IMR-90 (cell line): ENCODE data around the gene ZNF816. TPM values are rescaled to one million over a fixed set of nuclear protein-coding genes. Genes with fewer than 3 reads are reported as not detected.

ENCODE experiments used
- ATAC-seq: fragments of 200-7000 bp; cut with Tn5 transposase; 2 replicates; pipeline ENCODE4 v1.9.1; 2020; ENCODE audit warnings: low read depth, mild to moderate bottlenecking, moderate library complexity
- BruUV-seq: library from RNA; stranded (reverse); fragments of 400-500 nt; replicated peaks from 2 replicates; lab custom pipeline; 2021; lab: Mats Ljungman, UMichigan
- CTCF ChIA-PET: fragments of 300-600 bp; formaldehyde crosslinking; extraction: SDS; loops from one replicate; lab custom pipeline; 2021; ENCODE audit warnings: antibody characterized with exemption; lab: Yijun Ruan, JAX
- POLR2A ChIA-PET: fragments of 300-600 bp; sonication (Branson Sonifier 250); formaldehyde crosslinking; loops from one replicate; lab custom pipeline; 2022; ENCODE audit warnings: antibody characterized with exemption; ENCODE audit not compliant: unreplicated experiment; lab: Charles Lee
- DNase-seq: peaks from one replicate; pipeline ENCODE4 v3.0.0; 2013
- H2AFZ ChIP-seq: replicated peaks from 2 replicates; pipeline ENCODE3; 2013; ENCODE audit warnings: low read length, mild to moderate bottlenecking; ENCODE audit not compliant: poor library complexity
- H2AK5ac ChIP-seq: 2 replicates; pipeline ENCODE4 v1.6.1; 2013; ENCODE audit warnings: low read depth, low read length, inconsistent platforms
- H2AK9ac ChIP-seq: replicated peaks from 2 replicates; pipeline ENCODE3; 2013; ENCODE audit warnings: mild to moderate bottlenecking, low read depth, low read length, moderate library complexity; ENCODE audit not compliant: poor library complexity
- H2BK120ac ChIP-seq: 2 replicates; pipeline ENCODE4 v1.6.1; 2013; ENCODE audit warnings: low read depth, low read length, inconsistent platforms
- H2BK15ac ChIP-seq: 3 replicates; pipeline ENCODE4 v1.6.1; 2013; ENCODE audit warnings: low read depth, low read length, inconsistent platforms
- H2BK20ac ChIP-seq: 2 replicates; pipeline ENCODE4 v1.6.1; 2013; ENCODE audit warnings: low read depth, mild to moderate bottlenecking, inconsistent platforms, low read length, moderate library complexity
- H2BK5ac ChIP-seq: 2 replicates; pipeline ENCODE4 v1.6.1; 2013; ENCODE audit warnings: mild to moderate bottlenecking, low read depth, low read length, inconsistent platforms; ENCODE audit not compliant: poor library complexity, severe bottlenecking
- H3K14ac ChIP-seq: replicated peaks from 2 replicates; pipeline ENCODE4 v1.6.1; 2013; ENCODE audit warnings: low read depth, low read length, inconsistent platforms
- H3K18ac ChIP-seq: 2 replicates; pipeline ENCODE4 v1.6.1; 2013; ENCODE audit warnings: low read depth, low read length, control low read depth
- H3K23ac ChIP-seq: 2 replicates; pipeline ENCODE4 v1.6.1; 2013; ENCODE audit warnings: low read depth, low read length, inconsistent platforms
- H3K27ac ChIP-seq: 2 replicates; pipeline ENCODE4 v1.5.1; 2013; ENCODE audit warnings: mild to moderate bottlenecking, control low read depth, low read length; ENCODE audit not compliant: insufficient read depth
- H3K27me3 ChIP-seq: 2 replicates; pipeline ENCODE4 v1.6.1; 2013; ENCODE audit warnings: low read length; ENCODE audit not compliant: control insufficient read depth, insufficient read depth
- H3K36me3 ChIP-seq: 2 replicates; pipeline ENCODE4 v1.6.1; 2013; ENCODE audit warnings: low read length, mixed read lengths; ENCODE audit not compliant: control insufficient read depth, insufficient read depth
- H3K4ac ChIP-seq: 2 replicates; pipeline ENCODE4 v1.6.1; 2013; ENCODE audit warnings: low read depth, low read length, inconsistent platforms
- H3K4me1 ChIP-seq: 2 replicates; pipeline ENCODE4 v1.6.1; 2013; ENCODE audit warnings: low read length, mixed read lengths; ENCODE audit not compliant: control insufficient read depth, insufficient read depth
- H3K4me2 ChIP-seq: 2 replicates; pipeline ENCODE4 v1.6.1; 2013; ENCODE audit warnings: low read depth, mild to moderate bottlenecking, control low read depth, low read length, moderate library complexity
- H3K4me3 ChIP-seq: 2 replicates; pipeline ENCODE4 v1.5.1; 2013; ENCODE audit warnings: low read depth, mild to moderate bottlenecking, control low read depth, low read length, moderate library complexity; ENCODE audit not compliant: insufficient read depth
- H3K56ac ChIP-seq: 2 replicates; pipeline ENCODE4 v1.6.1; 2013; ENCODE audit warnings: low read length, inconsistent platforms; ENCODE audit not compliant: insufficient read depth; ENCODE audit errors: extremely low read depth
- H3K79me1 ChIP-seq, 2 experiments: 2 replicates each; pipeline ENCODE4 v1.6.1; 2013; ENCODE audit warnings: low read length in 2 of 2, inconsistent platforms in 1 of 2, low read depth in 1 of 2
- H3K9ac ChIP-seq: 2 replicates; pipeline ENCODE4 v1.6.1; 2013; ENCODE audit warnings: low read depth, low read length, control low read depth
- H3K9me1 ChIP-seq: 2 replicates; pipeline ENCODE4 v1.6.1; 2013; ENCODE audit warnings: low read length, inconsistent platforms; ENCODE audit not compliant: insufficient read depth
- H3K9me3 ChIP-seq: 2 replicates; pipeline ENCODE4 v1.6.1; 2013; ENCODE audit warnings: low read length; ENCODE audit not compliant: control insufficient read depth, insufficient read depth
- H4K20me1 ChIP-seq: 2 replicates; pipeline ENCODE4 v1.6.1; 2013; ENCODE audit warnings: low read length, inconsistent platforms; ENCODE audit not compliant: insufficient read depth
- H4K5ac ChIP-seq: 2 replicates; pipeline ENCODE4 v1.6.1; 2013; ENCODE audit warnings: mild to moderate bottlenecking, low read depth, low read length, control low read depth
- H4K8ac ChIP-seq, 2 experiments: 2 replicates each; pipeline ENCODE4 v1.6.1; 2013; ENCODE audit warnings: low read depth in 2 of 2, low read length in 2 of 2, control low read depth in 1 of 2, inconsistent platforms in 1 of 2
- H4K91ac ChIP-seq: 2 replicates; pipeline ENCODE4 v1.6.1; 2013; ENCODE audit warnings: low read depth, low read length, inconsistent platforms; ENCODE audit not compliant: insufficient read depth
- CTCF ChIP-seq: conservative IDR thresholded peaks from 2 replicates; pipeline ENCODE4 v1.5.1; 2012; ENCODE audit warnings: mild to moderate bottlenecking, low read depth, low read length, improper control_type of control experiment
- MXI1 ChIP-seq: IDR thresholded peaks from 2 replicates; pipeline ENCODE4 v1.6.1; 2012; ENCODE audit warnings: low read depth, mild to moderate bottlenecking, low read length, moderate library complexity, borderline replicate concordance
- RAD21 ChIP-seq: IDR thresholded peaks from 2 replicates; pipeline ENCODE4 v1.6.1; 2012; ENCODE audit warnings: low read length, improper control_type of control experiment
- RFX5 ChIP-seq: IDR thresholded peaks from 2 replicates; pipeline ENCODE4 v1.8.0; 2012; ENCODE audit warnings: low read depth, mild to moderate bottlenecking, low read length, moderate library complexity
- WGBS, 2 experiments: methylation state at CpG; one replicate each; pipeline versions ENCODE4 v1.1.5 to v1.1.7; 2013; ENCODE audit warnings: missing lambda C conversion rate in 2 of 2; ENCODE audit not compliant: insufficient read length in 1 of 2; ENCODE audit errors: extremely low coverage in 2 of 2; 5-methylcytosine and 5-hydroxymethylcytosine counted together
- dilution Hi-C: fragments of 300-500 bp; cut with HindIII; formaldehyde crosslinking; loops from one replicate; pipeline ENCODE4 v1.14.3; 2018; ENCODE audit warnings: low sequenced_read_pairs; ENCODE audit not compliant: unreplicated experiment
- in situ Hi-C: fragments of 300-500 bp; cut with MboI; formaldehyde crosslinking; loops from 3 replicates; pipeline ENCODE4 v1.14.3; 2019; ENCODE audit warnings: low sequenced_read_pairs, inconsistent platforms, mixed read lengths
- intact Hi-C: fragments of 100-400 bp; cut with micrococcal nuclease; formaldehyde crosslinking; loops from 2 replicates; pipeline ENCODE4 v1.10.0; 2022
- polyA plus RNA-seq, 3 experiments: library from polyadenylated mRNA; depleted of rRNA; stranded (reverse); fragments of >200 nt; gene quantifications; 2 replicates each; pipeline ENCODE4 v1.2.3, GENCODE V29; 2012; ENCODE audit warnings: low replicate concordance in 1 of 3
- total RNA-seq: library from RNA; depleted of rRNA; stranded (reverse); fragments of >200 nt; gene quantifications from 2 replicates; pipeline ENCODE4 v1.2.3, GENCODE V29; 2012

The ZNF816 gene
- total and polyA plus RNA-seq, 2 of the 4 experiments (the other 2 are of a cell fraction): 1.6 to 12.0 TPM

DNA sequence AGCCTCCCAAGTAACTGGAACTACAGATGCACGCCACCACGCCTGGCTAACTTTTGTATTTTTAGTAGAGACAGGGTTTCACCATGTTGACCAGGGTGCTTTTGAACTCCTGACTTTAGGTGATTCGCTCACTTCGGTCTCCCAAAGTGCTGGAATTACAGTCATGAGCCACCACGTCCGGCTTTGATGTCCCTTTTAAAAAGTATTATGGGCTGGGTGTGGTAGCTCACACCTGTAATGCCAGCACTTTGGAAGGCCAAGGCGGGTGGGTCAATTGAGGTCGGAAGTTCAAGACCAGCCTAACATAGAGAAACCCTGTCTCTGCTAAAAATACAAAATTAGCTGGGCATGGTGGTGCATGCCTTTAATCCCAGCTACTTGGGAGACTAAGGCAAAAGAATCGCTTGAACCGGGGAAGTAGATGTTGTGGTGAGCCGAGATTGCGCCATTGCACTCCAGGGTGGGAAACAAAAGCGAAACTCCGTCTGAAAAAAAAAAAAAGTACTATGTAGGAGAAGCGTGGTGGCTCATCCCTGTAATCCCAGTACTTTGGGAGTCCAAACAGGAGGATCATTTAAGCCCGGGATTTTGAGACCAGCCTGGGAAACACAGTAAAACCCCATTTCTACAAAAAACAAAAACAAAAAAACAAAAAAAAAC lies 28.2 kb upstream of the ZNF816 start:
- POLR2A ChIA-PET: no interaction called here
- H4K91ac ChIP-seq: no peak overlapping the region
- no peak overlapping the region for H3K23ac ChIP-seq
- H2BK120ac ChIP-seq: no peak overlapping the region
- H4K8ac ChIP-seq: no peak overlapping the region; a peak in 1 of 4 replicates
- H3K9me1 ChIP-seq: no peaks in the 10 kb centered on the region
- peaks cover 11% of the 10 kb centered on the region for H3K36me3 ChIP-seq
- no peak overlapping the region for H2BK5ac ChIP-seq
- no peak overlapping the region for H4K5ac ChIP-seq
- CTCF ChIA-PET: no interaction called here
- H3K27me3 ChIP-seq: no peaks in the 10 kb centered on the region
- H3K18ac ChIP-seq: no peak overlapping the region
- H3K79me1 ChIP-seq: peaks cover 4 to 6% of the 10 kb centered on the region in 2 experiments; a peak in 2 of 4 replicates
- dilution Hi-C loops (no loop called here), intact Hi-C loops (loop anchor here (10.0 kb wide), 1 partner anchor 204 kb away; the partner anchor contains the start of gene ZNF665), in situ Hi-C loops (no loop called here)
- H2AFZ ChIP-seq: no peak overlapping the region
- no CpG with 5 or more reads among the region's 16 CpGs for WGBS, 2 experiments
- no peak for DNase-seq
- no peak overlapping the region for H3K56ac ChIP-seq
- no peak overlapping the region for H3K14ac ChIP-seq
- H3K9ac ChIP-seq: no peak overlapping the region
- ATAC-seq: no peak
- H3K27ac ChIP-seq: no peak overlapping the region; the same call in 1 of the 2 replicates
- no peak for TF ChIP-seq CTCF
- TF ChIP-seq RFX5: no peak
- no peak for TF ChIP-seq RAD21
- TF ChIP-seq MXI1: no peak
- H3K4ac ChIP-seq: 0 out of 2 replicates have a peak overlapping the region, but pooled peaks have one; percentile 45
- peak overlapping the region; percentile 6; the same call in 1 of the 2 replicates for H2AK5ac ChIP-seq
- no peaks in the 10 kb centered on the region for H4K20me1 ChIP-seq
- no peak overlapping the region for H2BK20ac ChIP-seq
- H3K4me2 ChIP-seq: no peak overlapping the region
- H2BK15ac ChIP-seq: no peak overlapping the region
- H3K4me1 ChIP-seq: 0 out of 2 replicates have a peak, but pooled peaks cover 3% of the 10 kb centered on the region
- no peak overlapping the region for H2AK9ac ChIP-seq
- no peak overlapping the region for H3K4me3 ChIP-seq
- peaks cover 6% of the 10 kb centered on the region for H3K9me3 ChIP-seq
- no TSS peak for BruUV-seq
